Stimulated activated CD8-positive, alpha-beta memory T cell treated with anti-CD3 and anti-CD28 coated beads, Interleukin-7, amount 100 ng/mL, for 1 hour (primary cell): ENCODE data around the gene TSPAN16.
"Not testable (repeated sequence)": the region's sequence is repeated elsewhere in the genome, so short reads cannot be mapped to it uniquely, and the experiment has no call there.

Experiments used
- DNase-seq, 2 donors: peaks; one replicate each; pipeline ENCODE4 v3.0.0-alpha.2; 2020; ENCODE audit warnings: low read depth in 2 of 2

Gene TSPAN16

DNA sequence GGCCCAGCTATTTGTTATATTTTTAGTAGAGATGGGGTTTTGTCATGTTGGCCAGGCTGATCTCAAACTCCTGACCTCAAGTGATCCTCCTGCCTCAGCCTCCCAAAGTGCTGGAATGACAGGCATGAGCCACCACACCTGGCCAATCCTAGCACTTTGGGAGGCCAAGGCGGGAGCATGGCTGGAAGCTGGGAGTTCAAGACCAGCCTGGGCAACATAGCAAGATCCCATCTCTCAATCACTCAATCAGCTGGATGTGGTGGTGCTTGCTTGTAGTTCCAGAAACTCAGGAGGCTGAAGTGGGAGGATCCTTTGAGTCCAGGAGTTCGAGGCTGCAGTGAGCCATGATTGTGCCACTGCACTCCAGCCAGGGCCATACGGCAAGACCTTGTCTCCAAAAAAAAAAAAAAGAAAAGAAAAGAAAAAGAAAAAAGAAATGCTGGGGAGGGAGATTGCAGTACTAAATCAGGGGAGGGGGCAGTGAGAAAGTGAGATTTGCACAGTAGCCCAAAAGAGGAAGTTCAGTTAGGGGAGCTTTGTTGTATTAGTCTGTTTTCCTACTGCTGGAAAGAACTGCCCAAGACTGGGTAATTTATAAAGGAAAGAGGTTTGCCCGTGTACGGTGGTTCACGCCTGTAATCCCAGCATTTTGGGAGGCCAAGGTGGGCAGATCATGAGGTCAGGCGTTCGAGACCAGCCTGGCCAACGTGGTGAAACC, 24.5 kb downstream of the TSPAN16 start:
- DNase-seq, result not testable (repeated sequence)

- DNase-seq, result no peak
Observed at GRCh38 chr19:11321191-11322126, 25.5 kb downstream of the TSPAN16 start.

DNA sequence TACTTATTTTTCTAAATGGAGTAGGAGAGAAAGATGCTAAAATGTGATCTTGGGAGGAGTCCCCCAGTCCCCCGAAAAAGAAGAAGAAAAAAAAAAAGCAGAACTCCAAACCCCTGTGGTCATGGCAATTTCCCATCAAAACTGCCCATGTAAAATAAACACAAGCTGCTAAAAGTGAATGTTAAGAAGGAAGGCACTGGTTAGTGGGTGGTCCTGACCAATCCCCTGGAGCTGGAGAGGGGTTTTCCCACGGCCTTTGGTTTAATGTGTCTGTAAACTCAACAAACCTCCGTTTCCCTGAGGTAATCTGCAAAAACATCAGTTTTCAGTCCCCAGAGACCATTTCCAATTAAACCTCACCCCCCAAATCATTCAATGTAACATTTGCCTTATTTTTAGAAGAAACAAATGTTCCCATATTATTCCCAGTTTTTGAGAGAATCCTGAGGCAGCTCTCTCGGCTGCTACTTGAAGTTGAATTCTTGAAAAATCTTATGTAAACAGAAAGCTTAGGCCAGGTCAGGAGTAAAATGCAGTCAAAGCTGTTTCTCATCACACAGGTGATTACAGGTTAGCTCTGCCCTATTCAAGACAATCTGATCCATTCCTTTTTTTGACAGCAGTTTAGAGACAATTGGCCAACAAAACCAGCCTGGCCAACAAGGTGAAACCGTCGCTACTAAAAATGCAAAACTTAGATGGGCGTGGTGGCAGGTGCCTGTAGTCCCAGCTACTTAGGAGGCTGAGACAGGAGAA, 26.5 kb downstream of the TSPAN16 start:
- DNase-seq, result no peak

GRCh38 chr19:11323601-11324078, 27.7 kb downstream of the TSPAN16 start:
- DNase-seq, result no peak

DNA sequence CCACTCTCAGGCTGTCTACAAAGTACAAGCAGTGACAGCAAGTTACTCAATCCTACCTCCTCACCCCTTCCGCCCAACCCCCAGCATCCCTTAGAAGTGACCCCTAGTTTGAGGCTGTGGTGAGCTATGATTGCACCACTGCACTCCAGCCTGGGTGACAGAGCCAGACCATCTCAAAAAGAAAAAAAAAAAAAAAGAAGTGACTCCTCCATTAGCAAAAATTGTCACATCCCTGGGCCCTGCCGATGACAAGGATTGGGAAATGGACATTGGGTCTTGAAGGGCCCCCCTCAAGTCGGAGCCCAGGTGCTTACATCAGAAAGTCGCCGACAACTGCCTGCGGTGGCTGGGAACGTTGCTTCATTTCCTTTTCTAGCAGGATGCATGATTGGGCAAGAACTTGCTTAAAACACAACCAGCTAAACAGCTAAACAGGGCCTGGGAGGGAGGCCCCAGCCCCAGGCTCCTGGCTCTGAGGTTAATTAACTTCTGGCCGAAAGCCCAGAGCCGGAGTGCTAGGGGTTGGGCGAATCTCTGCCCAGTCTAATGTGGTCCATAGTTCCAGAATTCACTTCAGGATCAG, 28.2 kb downstream of the TSPAN16 start:
- no peak for DNase-seq

DNA sequence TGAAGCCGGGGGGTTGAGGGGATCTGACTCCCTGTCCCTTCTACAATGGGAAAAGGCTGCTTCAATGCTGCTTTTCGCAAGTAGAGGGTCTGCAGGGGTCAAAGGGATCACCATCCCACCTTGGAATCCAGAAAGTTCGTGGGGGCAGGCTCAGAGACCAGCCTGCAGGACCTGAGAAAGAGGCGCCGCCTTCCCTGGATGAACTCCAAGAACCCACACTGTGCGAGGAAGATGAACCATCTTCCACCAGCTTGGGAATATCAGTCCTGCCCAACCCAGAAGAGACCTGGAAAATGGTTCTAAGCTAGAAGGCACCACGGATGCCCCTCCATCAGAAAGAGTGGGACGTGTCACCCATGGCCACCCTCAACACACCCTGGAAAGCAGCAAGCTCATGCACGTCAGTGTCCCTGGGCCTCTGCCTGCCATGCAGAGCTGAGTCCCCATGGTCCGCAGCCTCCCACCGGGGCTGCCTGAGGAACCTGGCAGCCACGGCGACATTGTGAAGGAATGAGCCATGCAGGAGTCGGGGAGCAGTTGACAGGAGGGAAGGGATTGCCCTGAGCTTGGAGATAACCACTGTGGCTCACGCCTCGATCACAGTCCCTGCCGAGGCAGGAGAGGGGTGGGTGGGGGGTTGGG, 28.9 kb downstream of the TSPAN16 start:
- no peak for DNase-seq

GRCh38 chr19:11325544-11325943, 29.6 kb downstream of the TSPAN16 start:
- no peak for DNase-seq

DNA sequence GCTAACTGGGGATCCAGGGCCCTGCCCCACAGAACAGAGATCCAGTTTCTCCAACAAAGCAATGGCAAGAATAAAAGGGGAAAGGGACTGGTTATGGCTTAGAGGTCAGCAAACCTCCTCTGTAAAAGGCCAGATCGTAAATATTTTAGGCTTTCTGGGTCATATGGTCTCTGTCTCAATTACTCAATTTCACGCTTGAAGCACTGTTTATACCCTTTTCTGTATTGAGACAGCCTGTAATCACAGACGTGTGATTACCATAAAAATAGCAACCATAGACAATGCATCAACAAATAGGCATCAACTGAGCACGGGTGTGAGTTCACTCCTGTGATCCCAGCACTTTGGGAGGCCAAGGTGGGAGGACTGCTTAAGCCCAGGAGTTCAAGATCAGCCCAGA, 34.2 kb downstream of the TSPAN16 start:
- no peak for DNase-seq

DNA sequence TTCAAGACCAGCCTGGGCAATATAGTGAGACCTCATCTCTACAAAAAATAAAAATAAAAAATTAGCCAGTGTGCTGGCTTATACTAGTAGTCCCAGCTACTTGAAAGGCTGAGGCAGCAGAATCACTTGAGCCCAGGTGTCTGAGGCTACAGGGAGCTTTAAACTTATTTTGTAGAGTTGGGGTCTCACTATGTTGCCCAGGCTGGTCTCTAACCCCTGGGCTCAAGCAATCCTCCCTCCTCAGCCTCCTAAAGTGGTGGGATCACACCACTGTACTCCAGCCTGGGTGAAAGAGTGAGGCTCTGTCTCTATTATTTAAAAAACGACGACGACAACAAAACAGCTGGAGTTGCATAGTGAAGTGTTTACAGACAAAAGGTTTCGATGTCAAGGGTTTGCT, 35.5 kb downstream of the TSPAN16 start:
- no peak for DNase-seq

- DNase-seq, result no peak
Observed at GRCh38 chr19:11332822-11333221, 36.9 kb downstream of the TSPAN16 start.

DNA sequence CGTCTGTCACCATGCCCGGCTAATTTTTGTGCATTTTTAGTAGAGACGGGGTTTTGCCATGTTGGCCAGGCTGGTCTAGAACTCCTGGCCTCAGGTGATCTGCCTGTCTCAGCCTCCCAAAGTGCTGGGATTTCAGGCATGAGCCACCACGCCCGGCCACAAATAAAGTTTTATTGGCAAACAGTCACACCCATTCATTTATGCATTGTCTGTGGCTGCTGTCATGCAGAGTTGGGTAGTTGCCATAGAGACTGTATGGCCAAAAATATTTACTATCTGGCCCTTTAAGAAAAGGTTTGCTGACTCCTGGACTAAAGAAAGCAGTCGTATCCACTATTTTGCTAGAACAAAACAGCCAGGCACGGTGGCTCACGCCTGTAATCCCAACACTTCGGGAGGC, 37.9 kb downstream of the TSPAN16 start:
- DNase-seq, result not testable (repeated sequence)

- DNase-seq, result no peak
Observed at GRCh38 chr19:11335449-11336146, 39.6 kb downstream of the TSPAN16 start.

DNA sequence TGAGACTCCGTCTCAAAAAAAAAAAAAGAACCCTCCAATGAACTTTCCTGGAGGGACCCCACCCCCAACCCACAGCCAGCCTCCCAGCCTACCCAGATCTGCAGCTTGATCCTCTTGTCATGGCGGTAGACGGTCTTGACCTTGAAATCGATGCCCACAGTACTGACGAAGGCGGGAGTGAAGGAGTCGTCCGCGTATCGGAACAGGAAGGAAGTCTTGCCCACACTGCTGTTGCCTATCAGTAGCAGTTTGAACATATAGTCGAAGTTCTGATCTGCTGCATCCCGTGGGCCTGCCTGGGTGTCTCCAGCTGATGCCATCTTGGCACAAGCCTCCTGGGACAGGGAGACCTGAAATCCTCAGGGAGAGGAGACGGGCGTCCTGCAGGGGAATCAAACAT, 41.1 kb downstream of the TSPAN16 start:
- DNase-seq, result no peak

GRCh38 chr19:11338121-11338520, 42.2 kb downstream of the TSPAN16 start:
- no peak for DNase-seq

DNA sequence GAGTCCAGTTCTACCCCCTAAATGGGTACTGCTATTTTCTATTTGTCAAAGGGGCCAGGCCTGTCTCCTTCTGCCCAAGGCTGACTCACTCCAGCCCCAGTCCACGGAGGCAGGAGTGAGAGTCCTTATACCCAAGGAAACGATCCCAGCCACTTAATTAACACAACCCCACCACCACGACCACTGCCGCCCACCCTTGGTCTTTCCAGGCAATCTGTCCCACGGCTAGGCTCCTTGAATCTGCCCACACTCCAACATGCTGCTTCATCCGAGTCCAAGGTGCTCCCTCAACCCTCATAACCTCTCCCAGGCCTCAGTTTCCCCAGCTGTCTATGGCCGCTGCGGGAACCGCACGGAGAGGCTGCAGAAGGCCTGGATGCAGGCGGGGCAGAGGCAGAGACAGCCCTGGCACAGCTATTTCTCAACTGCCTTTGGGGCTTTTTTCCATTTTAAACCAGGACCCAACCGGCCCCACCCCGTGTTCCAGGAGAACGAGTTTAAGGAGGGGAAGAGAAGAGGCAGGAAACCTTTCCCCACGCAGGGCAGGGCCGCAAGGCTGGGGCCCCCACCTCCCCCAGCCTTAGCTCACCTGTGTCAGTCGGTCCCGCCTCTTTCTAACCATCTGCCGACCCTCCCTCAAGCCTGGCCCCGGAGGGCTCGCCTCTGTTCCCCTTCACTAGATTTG, 42.8 kb downstream of the TSPAN16 start:
- no peak for DNase-seq

DNA sequence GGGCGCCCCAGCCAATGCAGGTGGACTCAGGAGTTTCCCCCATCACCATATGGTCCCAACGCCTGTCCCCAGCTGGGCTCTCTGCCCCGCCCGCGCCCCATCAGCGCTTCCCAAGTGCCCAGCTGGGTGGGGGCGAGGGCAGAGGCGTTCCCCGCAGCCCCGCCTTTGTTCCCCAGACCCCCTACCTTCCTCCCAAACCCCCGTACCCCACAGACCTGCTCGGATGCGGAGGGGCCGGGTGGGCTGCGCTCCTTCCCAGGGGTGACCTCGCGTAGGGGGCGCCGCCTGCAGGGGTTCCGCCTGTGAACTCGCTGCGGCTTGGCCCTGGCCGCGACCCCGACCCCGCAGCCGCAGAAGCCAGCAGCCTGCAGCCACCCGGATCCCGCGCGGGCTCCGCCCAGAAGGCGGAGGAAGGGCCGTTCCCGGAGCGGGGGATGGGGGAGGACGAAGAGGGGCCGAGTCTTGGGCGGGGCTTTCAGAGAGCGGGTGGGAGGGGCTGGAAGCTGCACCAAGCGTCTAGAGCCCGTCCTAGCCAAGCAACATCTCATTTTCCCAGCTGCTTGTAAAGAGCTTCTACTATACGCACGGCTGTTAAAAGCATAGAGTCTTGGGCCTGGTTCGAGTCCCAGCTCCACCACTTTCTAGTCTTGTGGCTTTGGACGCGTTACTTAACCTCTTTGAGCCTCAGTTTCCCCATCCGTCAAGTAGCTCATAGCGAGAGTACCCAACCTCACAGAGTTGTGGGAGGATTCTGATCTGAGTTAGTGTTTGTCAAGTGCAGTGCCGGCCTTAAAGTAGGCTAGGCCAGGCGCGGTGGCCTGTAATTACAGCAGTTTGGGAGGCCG, 43.5 kb downstream of the TSPAN16 start, which contains the start of gene RAB3D:
Gene RAB3D, minus strand, starts transcription at position 404 of the 845 bp plus-strand sequence. CDS start 2,258 bp downstream, outside the sequence.
- peak; percentile 48 to 61 for DNase-seq

DNA sequence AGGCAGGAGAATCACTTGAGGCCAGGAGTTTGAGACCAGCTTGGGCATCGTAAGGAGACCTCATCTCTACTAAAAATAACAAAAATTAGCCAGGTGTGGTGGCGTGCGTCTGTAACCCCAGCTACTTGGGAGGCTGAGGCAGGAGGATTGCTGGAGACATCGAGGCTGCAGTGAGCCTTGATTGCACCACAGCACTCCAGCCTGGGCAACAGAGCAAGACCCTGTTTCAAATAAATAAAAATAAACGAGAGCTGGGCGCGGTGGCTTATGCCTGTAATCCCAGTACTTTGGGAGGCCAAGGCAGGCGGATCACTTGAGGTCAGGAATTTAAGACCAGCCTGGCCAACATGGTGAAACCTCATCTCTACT, 44.1 kb downstream of the TSPAN16 start:
- not testable (repeated sequence) for DNase-seq

DNA sequence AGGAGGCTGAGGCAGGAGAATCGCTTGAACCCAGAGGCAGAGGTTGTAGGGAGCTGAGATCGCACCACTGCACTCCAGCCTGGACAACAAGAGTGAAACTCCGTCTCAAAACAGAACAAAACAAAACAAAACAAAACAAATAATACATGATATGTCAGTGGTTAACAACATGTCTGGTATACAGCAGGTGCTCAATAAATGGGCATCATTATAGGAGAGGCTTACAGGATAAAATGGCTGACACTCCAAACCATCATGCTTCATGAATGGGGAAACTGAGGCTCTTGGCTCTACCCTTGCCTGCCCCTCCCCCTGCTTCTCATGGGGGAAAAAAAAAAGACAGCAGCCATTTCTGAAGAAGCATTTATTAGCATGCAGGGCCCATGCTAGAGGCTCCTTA, 46.5 kb downstream of the TSPAN16 start:
- no peak for DNase-seq
